Smooth muscle cell (in vitro differentiated cells): ENCODE data around the gene IL4R. TPM values are rescaled to one million over a fixed set of nuclear protein-coding genes. Genes with fewer than 3 reads are reported as not detected.
"Not testable (repeated sequence)": the region's sequence is repeated elsewhere in the genome, so short reads cannot be mapped to it uniquely, and the experiment has no call there.

ENCODE experiments used
- DNase-seq: peaks from one replicate; lab custom pipeline; 2025; ENCODE audit not compliant: unreplicated experiment; lab: John Stamatoyannopoulos, UW
- H2AFZ ChIP-seq: fragments of 200-600 bp; sonication (generic); 2 replicates; pipeline ENCODE4 v1.6.0; 2016; ENCODE audit warnings: antibody characterized with exemption, low read depth, mild to moderate bottlenecking
- H3F3A ChIP-seq: fragments of 200-600 bp; sonication (generic); 2 replicates; pipeline ENCODE4 v1.6.0; 2017; ENCODE audit warnings: antibody characterized with exemption, low read depth
- H3K27ac ChIP-seq: fragments of 200-600 bp; sonication (generic); 2 replicates; pipeline ENCODE4 v1.5.1; 2016; ENCODE audit warnings: low read depth, mild to moderate bottlenecking
- H3K27me3 ChIP-seq: fragments of 200-600 bp; sonication (generic); 2 replicates; pipeline ENCODE4 v1.6.1; 2016; ENCODE audit warnings: low read depth, mild to moderate bottlenecking
- H3K36me3 ChIP-seq: fragments of 200-600 bp; sonication (generic); 2 replicates; pipeline ENCODE4 v1.5.1; 2016; ENCODE audit warnings: low read depth
- H3K4me1 ChIP-seq: fragments of 200-600 bp; sonication (generic); 2 replicates; pipeline ENCODE4 v1.5.1; 2016; ENCODE audit warnings: low read depth
- H3K4me2 ChIP-seq: fragments of 200-600 bp; sonication (generic); 2 replicates; pipeline ENCODE4 v1.6.0; 2016; ENCODE audit warnings: mild to moderate bottlenecking
- H3K4me3 ChIP-seq: fragments of 200-600 bp; sonication (generic); 2 replicates; pipeline ENCODE4 v1.5.1; 2016; ENCODE audit warnings: mild to moderate bottlenecking
- H3K79me2 ChIP-seq: fragments of 200-600 bp; sonication (generic); 2 replicates; pipeline ENCODE4 v1.6.0; 2016; ENCODE audit warnings: low read depth, mild to moderate bottlenecking
- H3K9ac ChIP-seq: fragments of 200-600 bp; sonication (generic); 2 replicates; pipeline ENCODE4 v1.6.0; 2016; ENCODE audit warnings: low read depth
- H3K9me3 ChIP-seq: fragments of 200-600 bp; sonication (generic); replicated peaks from 2 replicates; pipeline ENCODE4 v1.5.1; 2016; ENCODE audit warnings: low read depth
- H4K20me1 ChIP-seq: fragments of 200-600 bp; sonication (generic); 2 replicates; pipeline ENCODE4 v1.6.0; 2016; ENCODE audit warnings: low read depth
- WGBS: methylation state at CpG from one replicate; pipeline ENCODE4 v1.1.7; 2016; ENCODE audit warnings: low lambda C conversion rate; 5-methylcytosine and 5-hydroxymethylcytosine counted together
- polyA plus RNA-seq: library from polyadenylated mRNA; unstranded; fragments of >200 nt; fragmentation: Nextera tagmentation; extraction: Ambion mirVana; gene quantifications from 2 replicates; pipeline ENCODE4 v1.2.1, GENCODE V29; 2016
- total RNA-seq: library from RNA; depleted of rRNA; stranded (reverse); fragments of >200 nt; gene quantifications from 2 replicates; pipeline ENCODE4 v1.2.3, GENCODE V29; 2014
- TF ChIP-seq, protein P1 (sequence below): fragments of 200-600 bp; sonication (generic); IDR thresholded peaks from 2 replicates; pipeline ENCODE4 v1.5.1; 2017; ENCODE audit warnings: borderline replicate concordance, mild to moderate bottlenecking, antibody characterized with exemption; ENCODE audit not compliant: insufficient read depth, poor library complexity, severe bottlenecking

The IL4R gene
- total and polyA plus RNA-seq, 2 experiments from 2014 or later: 13.4 to 24.0 TPM

DNA sequence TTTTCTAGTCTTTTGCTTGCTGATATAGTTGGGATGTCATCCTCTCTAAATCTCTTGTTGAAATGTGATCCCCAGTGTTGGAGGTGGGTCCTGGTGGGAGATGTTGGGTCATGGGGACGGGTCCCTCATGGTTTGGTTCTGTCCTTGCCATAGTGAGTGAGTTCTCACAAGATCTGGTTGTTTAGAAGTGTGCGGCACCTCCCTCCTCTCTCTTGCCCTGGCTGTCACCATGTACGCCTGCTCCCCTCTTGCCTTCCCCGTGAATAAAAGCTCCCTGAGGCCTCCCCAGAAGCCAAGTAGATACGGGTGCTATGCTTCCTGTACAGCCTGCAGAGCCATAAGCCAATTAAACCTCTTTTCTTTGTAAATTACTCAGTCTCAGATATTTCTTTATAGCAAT lies 15.2 kb downstream of the IL4R start:
- H3F3A ChIP-seq: peaks cover 25% of the 10 kb centered on the region
- TF ChIP-seq, protein P1, sequence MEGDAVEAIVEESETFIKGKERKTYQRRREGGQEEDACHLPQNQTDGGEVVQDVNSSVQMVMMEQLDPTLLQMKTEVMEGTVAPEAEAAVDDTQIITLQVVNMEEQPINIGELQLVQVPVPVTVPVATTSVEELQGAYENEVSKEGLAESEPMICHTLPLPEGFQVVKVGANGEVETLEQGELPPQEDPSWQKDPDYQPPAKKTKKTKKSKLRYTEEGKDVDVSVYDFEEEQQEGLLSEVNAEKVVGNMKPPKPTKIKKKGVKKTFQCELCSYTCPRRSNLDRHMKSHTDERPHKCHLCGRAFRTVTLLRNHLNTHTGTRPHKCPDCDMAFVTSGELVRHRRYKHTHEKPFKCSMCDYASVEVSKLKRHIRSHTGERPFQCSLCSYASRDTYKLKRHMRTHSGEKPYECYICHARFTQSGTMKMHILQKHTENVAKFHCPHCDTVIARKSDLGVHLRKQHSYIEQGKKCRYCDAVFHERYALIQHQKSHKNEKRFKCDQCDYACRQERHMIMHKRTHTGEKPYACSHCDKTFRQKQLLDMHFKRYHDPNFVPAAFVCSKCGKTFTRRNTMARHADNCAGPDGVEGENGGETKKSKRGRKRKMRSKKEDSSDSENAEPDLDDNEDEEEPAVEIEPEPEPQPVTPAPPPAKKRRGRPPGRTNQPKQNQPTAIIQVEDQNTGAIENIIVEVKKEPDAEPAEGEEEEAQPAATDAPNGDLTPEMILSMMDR: no peak
- H3K4me3 ChIP-seq: no peak overlapping the region
- no peaks in the 10 kb centered on the region for H4K20me1 ChIP-seq
- DNase-seq: no peak
- H3K9ac ChIP-seq: no peak overlapping the region
- H3K27me3 ChIP-seq: no peaks in the 10 kb centered on the region
- WGBS: 79% methylated on average over 5 of the region's 5 CpGs
- H3K9me3 ChIP-seq: no peaks in the 10 kb centered on the region
- peaks cover 36% of the 10 kb centered on the region for H3K79me2 ChIP-seq
- peak overlapping the region; percentile 94 for H3K27ac ChIP-seq
- H3K36me3 ChIP-seq: no peaks in the 10 kb centered on the region
- no peak overlapping the region for H2AFZ ChIP-seq
- no peaks in the 10 kb centered on the region for H3K4me1 ChIP-seq
- no peak overlapping the region for H3K4me2 ChIP-seq

DNA sequence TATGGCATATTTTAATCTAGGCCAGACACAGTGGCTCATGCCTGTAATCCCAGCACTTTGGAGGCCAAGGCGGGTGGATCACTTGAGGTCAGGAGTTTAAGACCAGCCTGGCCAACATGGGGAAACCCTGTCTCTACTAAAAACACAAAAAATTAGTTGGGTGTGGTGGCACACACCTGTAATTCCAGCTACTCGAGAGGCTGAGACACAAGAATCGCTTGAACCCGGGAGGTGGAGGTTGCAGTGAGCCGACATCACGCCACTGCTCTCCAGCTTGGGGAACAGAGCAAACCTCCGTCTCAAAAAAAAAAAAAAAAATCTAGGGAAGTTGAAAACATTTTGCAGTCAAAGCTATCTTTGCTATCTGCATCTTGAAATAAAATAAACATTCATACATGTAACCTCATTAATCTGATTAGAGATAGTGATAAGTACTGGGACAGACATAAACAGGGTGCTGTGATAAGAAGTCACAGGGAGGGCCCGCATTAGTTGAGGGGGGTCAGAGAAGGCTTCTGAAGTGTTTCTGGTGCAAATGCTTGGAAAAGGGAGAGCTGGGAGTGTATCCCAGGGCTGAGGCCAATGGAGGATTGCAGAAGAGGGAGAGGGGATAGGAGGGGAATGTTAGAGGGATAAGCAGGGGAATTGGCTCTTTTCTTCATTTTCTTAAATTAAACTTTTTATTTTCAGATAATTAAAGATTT lies 15.8 kb downstream of the IL4R start:
- Histone ChIP-seq H3K27ac (peak overlapping the region; percentile 94), H3F3A (peaks cover 25% of the 10 kb centered on the region), H3K79me2 (peaks cover 36% of the 10 kb centered on the region), H3K9ac (peak overlapping the region; percentile 44)
- not testable (repeated sequence) for H3K4me2 ChIP-seq, H3K9me3 ChIP-seq, H2AFZ ChIP-seq, H3K4me1 ChIP-seq, H3K27me3 ChIP-seq, H4K20me1 ChIP-seq, H3K4me3 ChIP-seq, DNase-seq, H3K36me3 ChIP-seq
- 54% methylated on average over 8 of the region's 8 CpGs for WGBS

DNA sequence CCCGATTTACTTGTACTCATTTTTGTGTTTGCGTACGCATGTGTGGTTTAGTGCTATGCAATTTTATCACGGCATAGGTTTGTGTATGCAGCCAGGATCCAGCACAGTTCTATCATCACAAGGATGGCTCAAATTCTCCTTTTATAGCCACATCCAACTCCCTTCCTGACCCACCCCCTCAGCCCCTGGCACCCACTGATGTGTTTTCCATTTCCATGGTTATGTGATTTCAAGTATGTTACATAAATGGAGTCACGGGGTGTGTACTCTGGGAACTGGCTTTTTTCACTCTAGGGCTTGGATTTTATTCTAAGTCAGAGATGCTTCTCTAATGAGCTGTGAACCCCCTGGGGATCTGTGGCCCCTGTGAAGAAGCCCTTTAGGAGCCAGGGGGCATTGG lies 16.8 kb downstream of the IL4R start:
- WGBS: 24% methylated on average over 5 of the region's 5 CpGs
- no peaks in the 10 kb centered on the region for H3K9me3 ChIP-seq
- no peaks in the 10 kb centered on the region for H4K20me1 ChIP-seq
- H3K27me3 ChIP-seq: no peaks in the 10 kb centered on the region
- H3K79me2 ChIP-seq: peaks cover 27% of the 10 kb centered on the region
- H3K4me1 ChIP-seq: no peaks in the 10 kb centered on the region
- H3F3A ChIP-seq: peaks cover 25% of the 10 kb centered on the region
- H3K27ac ChIP-seq: peak overlapping the region; percentile 94
- no peak overlapping the region for H2AFZ ChIP-seq
- no peak overlapping the region for H3K4me3 ChIP-seq
- peak; percentile 25 for DNase-seq
- peak overlapping the region; percentile 57 for H3K9ac ChIP-seq
- TF ChIP-seq, protein P1: no peak
- peak overlapping the region; percentile 29 for H3K4me2 ChIP-seq
- H3K36me3 ChIP-seq: no peaks in the 10 kb centered on the region

DNA sequence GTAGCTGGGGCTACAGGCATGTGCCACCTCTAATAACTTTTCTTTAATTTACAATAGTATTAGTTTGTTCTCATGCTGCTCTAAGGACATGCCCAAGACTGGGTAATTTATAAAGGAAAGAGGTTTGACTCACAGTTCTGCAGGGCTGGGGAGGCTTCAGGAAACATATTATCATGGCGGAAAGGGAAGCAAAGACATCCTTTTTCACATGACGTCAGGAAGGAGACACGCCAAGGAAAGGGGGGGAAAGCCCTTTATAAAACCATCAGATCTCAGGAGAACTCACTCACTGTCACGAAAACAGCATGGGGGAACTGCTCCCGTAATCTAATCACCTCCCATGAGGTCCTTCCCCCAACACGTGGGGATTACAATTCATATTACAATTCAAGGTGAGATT lies 18.3 kb downstream of the IL4R start:
- no peaks in the 10 kb centered on the region for H3K36me3 ChIP-seq
- peaks cover 19% of the 10 kb centered on the region for H3K79me2 ChIP-seq
- H3F3A ChIP-seq: peaks cover 25% of the 10 kb centered on the region
- H3K9me3 ChIP-seq: no peaks in the 10 kb centered on the region
- no peak overlapping the region for H3K27ac ChIP-seq
- TF ChIP-seq, protein P1: no peak
- H3K4me3 ChIP-seq: no peak overlapping the region
- no peak overlapping the region for H3K4me2 ChIP-seq
- no peaks in the 10 kb centered on the region for H3K4me1 ChIP-seq
- no peaks in the 10 kb centered on the region for H4K20me1 ChIP-seq
- WGBS: 93% methylated on average over 6 of the region's 6 CpGs
- no peak for DNase-seq
- H2AFZ ChIP-seq: no peak overlapping the region
- no peak overlapping the region for H3K9ac ChIP-seq
- H3K27me3 ChIP-seq: no peaks in the 10 kb centered on the region
